Body of pancreas (tissue), 4 donors: ENCODE data around the gene GGCX.

Experiments
- POLR2A ChIP-seq, 3 donors: fragments of 450-650 bp; IDR thresholded peaks; one replicate each; pipeline ENCODE4 v1.6.1; 2016; ENCODE audit warnings: antibody characterized with exemption in 3 of 3, mild to moderate bottlenecking in 2 of 3
- TF ChIP-seq, protein P1 (sequence below), 7 experiments: fragments of 450-650 bp in 4 of 7; fragments of 200-600 bp in 3 of 7; sonication (generic) in 3 of 7; IDR thresholded peaks; one replicate each; pipeline ENCODE4 v1.5.1; 2016 to 2019; ENCODE audit warnings: antibody characterized with exemption in 7 of 7

DNA sequence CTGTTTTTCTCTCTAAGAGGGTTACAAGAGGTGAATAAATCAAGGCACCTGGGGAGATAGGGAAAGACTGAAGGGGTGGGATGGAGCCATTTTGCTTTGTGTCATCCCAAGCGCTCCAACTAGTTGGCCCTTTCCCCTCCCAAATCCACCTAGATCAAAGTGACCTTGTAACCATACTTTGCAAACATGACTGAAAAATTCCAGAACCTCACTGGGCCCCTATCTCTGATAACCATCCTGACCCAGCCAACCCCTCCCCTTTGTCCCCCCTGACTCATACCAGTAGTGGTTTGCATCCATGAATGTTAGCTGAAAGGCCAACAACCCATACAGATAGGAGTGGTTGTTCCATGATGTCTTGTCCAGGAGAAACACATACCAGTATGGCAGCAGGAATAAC, 3.1 kb downstream of the GGCX start:
- TF ChIP-seq, protein P1, sequence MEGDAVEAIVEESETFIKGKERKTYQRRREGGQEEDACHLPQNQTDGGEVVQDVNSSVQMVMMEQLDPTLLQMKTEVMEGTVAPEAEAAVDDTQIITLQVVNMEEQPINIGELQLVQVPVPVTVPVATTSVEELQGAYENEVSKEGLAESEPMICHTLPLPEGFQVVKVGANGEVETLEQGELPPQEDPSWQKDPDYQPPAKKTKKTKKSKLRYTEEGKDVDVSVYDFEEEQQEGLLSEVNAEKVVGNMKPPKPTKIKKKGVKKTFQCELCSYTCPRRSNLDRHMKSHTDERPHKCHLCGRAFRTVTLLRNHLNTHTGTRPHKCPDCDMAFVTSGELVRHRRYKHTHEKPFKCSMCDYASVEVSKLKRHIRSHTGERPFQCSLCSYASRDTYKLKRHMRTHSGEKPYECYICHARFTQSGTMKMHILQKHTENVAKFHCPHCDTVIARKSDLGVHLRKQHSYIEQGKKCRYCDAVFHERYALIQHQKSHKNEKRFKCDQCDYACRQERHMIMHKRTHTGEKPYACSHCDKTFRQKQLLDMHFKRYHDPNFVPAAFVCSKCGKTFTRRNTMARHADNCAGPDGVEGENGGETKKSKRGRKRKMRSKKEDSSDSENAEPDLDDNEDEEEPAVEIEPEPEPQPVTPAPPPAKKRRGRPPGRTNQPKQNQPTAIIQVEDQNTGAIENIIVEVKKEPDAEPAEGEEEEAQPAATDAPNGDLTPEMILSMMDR (IDR thresholded peaks at IDR 0.05), result no peak
- no peak for TF ChIP-seq POLR2A (IDR thresholded peaks at IDR 0.05)
